ENCODE results near the gene STRADB. TPM values are rescaled to one million over a fixed set of nuclear protein-coding genes. Genes with fewer than 3 reads are reported as not detected.

STRADB gene
- total RNA-seq, 1 experiment from 2014 or later = 40.5 TPM

DNA sequence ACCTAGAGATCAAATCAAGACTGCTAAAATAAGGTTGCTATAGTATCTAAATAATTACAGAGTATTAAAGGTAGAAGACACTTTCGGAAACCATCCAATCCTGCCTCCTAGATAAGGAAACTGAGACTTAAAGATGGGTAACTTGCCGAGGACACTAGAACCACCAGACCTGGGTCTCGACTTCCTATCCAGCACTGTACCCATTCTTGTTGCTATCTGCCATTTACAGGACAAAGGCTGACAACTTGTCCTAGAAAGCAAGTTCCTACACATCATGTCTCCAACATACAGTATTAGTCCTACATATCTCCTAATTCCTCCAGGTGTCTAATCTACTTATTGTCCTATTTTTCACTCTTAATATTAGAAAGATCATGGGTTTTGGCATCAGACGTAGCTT is 38.0 kb upstream of the STRADB start:
- H2AK5ac ChIP-seq (ENCODE audit: insufficient read length, low read length) = no peak overlapping the region
- no peak overlapping the region for H3K23ac ChIP-seq (ENCODE audit: insufficient read length, low read depth, low read length)
- Mint-ChIP-seq H3K4me3 (no peak overlapping the region), H3K27ac (no peak overlapping the region), H3K27me3 (ENCODE audit: low read depth) (no peaks in the 10 kb centered on the region), H3K9me3 (no peaks in the 10 kb centered on the region), H3K36me3 (ENCODE audit: insufficient read depth in 1 of 3, low read depth in 3 of 3) (peaks cover 0 to 6% (median 3%) of the 10 kb centered on the region in 3 experiments; a peak in 3 of 7 replicates), H3K4me1 (no peaks in the 10 kb centered on the region)
- H2AFZ ChIP-seq (ENCODE audit: low read length) = no peak overlapping the region
- H3K23me2 ChIP-seq (ENCODE audit: insufficient read length, low read depth, low read length, poor library complexity, severe bottlenecking) = no peaks in the 10 kb centered on the region
- TF ChIP-seq, protein P1, sequence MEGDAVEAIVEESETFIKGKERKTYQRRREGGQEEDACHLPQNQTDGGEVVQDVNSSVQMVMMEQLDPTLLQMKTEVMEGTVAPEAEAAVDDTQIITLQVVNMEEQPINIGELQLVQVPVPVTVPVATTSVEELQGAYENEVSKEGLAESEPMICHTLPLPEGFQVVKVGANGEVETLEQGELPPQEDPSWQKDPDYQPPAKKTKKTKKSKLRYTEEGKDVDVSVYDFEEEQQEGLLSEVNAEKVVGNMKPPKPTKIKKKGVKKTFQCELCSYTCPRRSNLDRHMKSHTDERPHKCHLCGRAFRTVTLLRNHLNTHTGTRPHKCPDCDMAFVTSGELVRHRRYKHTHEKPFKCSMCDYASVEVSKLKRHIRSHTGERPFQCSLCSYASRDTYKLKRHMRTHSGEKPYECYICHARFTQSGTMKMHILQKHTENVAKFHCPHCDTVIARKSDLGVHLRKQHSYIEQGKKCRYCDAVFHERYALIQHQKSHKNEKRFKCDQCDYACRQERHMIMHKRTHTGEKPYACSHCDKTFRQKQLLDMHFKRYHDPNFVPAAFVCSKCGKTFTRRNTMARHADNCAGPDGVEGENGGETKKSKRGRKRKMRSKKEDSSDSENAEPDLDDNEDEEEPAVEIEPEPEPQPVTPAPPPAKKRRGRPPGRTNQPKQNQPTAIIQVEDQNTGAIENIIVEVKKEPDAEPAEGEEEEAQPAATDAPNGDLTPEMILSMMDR (conservative IDR thresholded peaks at IDR 0.05) = no peak
- no peak overlapping the region for H3T11ph ChIP-seq (ENCODE audit: low read length)
- H3K9me3 ChIP-seq (ENCODE audit: control insufficient read depth, low read depth, low read length) = no peaks in the 10 kb centered on the region
- no peak overlapping the region for H3K27ac ChIP-seq (ENCODE audit: insufficient read length, low read depth, low read length)
- no peaks in the 10 kb centered on the region for H4K20me1 ChIP-seq (ENCODE audit: control insufficient read depth, insufficient read depth, insufficient read length)
- no peaks in the 10 kb centered on the region for H3K79me1 ChIP-seq (ENCODE audit: insufficient read depth, low read depth, low read length, poor library complexity, severe bottlenecking)
- H4K5ac ChIP-seq (ENCODE audit: insufficient read length, low read depth, low read length) = no peak overlapping the region
- no peak for DNase-seq
- no peak overlapping the region for H3K56ac ChIP-seq (ENCODE audit: insufficient read length, low read depth, low read length)
- H3K4ac ChIP-seq (ENCODE audit: low read depth, low read length) = no peak overlapping the region
- no peak overlapping the region for H2BK20ac ChIP-seq (ENCODE audit: low read depth, low read length, poor library complexity, severe bottlenecking)
- H3K79me2 ChIP-seq (ENCODE audit: insufficient read depth, low read length) = no peaks in the 10 kb centered on the region
- no CpG with 5 or more reads among the region's 4 CpGs for WGBS (ENCODE audit: extremely low coverage, insufficient read length, low lambda C conversion rate)
- no peak overlapping the region for H3K9ac ChIP-seq (ENCODE audit: extremely low read depth, insufficient read length, low read length)
- no peak overlapping the region for H2BK15ac ChIP-seq (ENCODE audit: low read depth, low read length)
- H3K18ac ChIP-seq (ENCODE audit: insufficient read length, low read depth, low read length) = no peak overlapping the region
- H2BK12ac ChIP-seq (ENCODE audit: insufficient read length, low read depth, low read length) = no peak overlapping the region
- no peak overlapping the region for H3K14ac ChIP-seq (ENCODE audit: insufficient read depth, low read length)
- no peak overlapping the region for H2BK120ac ChIP-seq (ENCODE audit: low read depth, low read length, poor library complexity, severe bottlenecking)
- H2BK5ac ChIP-seq (ENCODE audit: insufficient read length, low read length) = no peak overlapping the region
- H3K4me1 ChIP-seq (ENCODE audit: insufficient read depth, low read length) = peaks cover 2% of the 10 kb centered on the region; the same call in 1 of the 2 replicates
- H3K4me2 ChIP-seq (ENCODE audit: insufficient read depth, insufficient read length, low read length) = no peak overlapping the region
- H4K91ac ChIP-seq (ENCODE audit: insufficient read length, low read depth, low read length) = no peak overlapping the region
- H3K27me3 ChIP-seq (ENCODE audit: insufficient read depth, low read length) = no peaks in the 10 kb centered on the region
- H4K8ac ChIP-seq (replicated peaks; ENCODE audit: insufficient read length, low read depth, low read length) = no peak overlapping the region

Measured in H9 (cell line).